CD14-positive monocyte (primary cell): Measurements from ENCODE around the gene C19orf85. TPM values are rescaled to one million over a fixed set of nuclear protein-coding genes. Genes with fewer than 3 reads are reported as not detected.

Experiments
- DNase-seq, 3 donors: peaks; one replicate each; pipeline ENCODE4 v3.0.0-alpha.2; 2011 to 2022
- H2AFZ ChIP-seq: 2 replicates; pipeline ENCODE4 v1.6.0; 2012; ENCODE audit warnings: mild to moderate bottlenecking, low read depth, low read length, inconsistent platforms; ENCODE audit not compliant: insufficient read depth, poor library complexity, severe bottlenecking
- H3K27ac ChIP-seq, 2 donors: 1 replicate in 1 of 2; 2 replicates in 1 of 2; pipeline ENCODE4 v1.5.1; 2012 to 2013; ENCODE audit warnings: low read length in 2 of 2, control low read depth in 1 of 2, inconsistent platforms in 1 of 2, low read depth in 1 of 2, mild to moderate bottlenecking in 1 of 2
- H3K27me3 ChIP-seq, 2 donors: one replicate each; pipeline versions ENCODE4 v1.6.0 to v1.6.1; 2011 to 2013; ENCODE audit warnings: low read length in 2 of 2; ENCODE audit not compliant: control insufficient read depth in 2 of 2, insufficient read depth in 2 of 2
- H3K36me3 ChIP-seq, 2 donors: replicated peaks in 1 of 2; 1 replicate in 1 of 2; 2 replicates in 1 of 2; pipeline versions ENCODE4 v1.5.1 to v1.6.1; 2012 to 2013; ENCODE audit warnings: low read length in 2 of 2, control low read depth in 1 of 2, inconsistent platforms in 1 of 2, mild to moderate bottlenecking in 1 of 2; ENCODE audit not compliant: insufficient read depth in 2 of 2, control insufficient read depth in 1 of 2
- H3K4me1 ChIP-seq, 2 donors: 1 replicate in 1 of 2; 2 replicates in 1 of 2; pipeline versions ENCODE4 v1.5.1 to v1.6.1; 2012 to 2013; ENCODE audit warnings: low read length in 2 of 2, control low read depth in 1 of 2, inconsistent platforms in 1 of 2, mild to moderate bottlenecking in 1 of 2, moderate library complexity in 1 of 2; ENCODE audit not compliant: insufficient read depth in 2 of 2, control insufficient read depth in 1 of 2
- H3K4me2 ChIP-seq: replicated peaks from 2 replicates; pipeline ENCODE3; 2012; ENCODE audit warnings: low read length, moderate library complexity, mild to moderate bottlenecking; ENCODE audit not compliant: poor library complexity, severe bottlenecking; ENCODE audit errors: extremely low read depth
- H3K4me3 ChIP-seq, 3 experiments: fragments of 200-600 bp in 1 of 3; sonication (generic) in 1 of 3; replicated peaks in 1 of 3; 1 replicate in 2 of 3; 2 replicates in 1 of 3; pipeline ENCODE4 v1.5.1; 2011 to 2013; ENCODE audit warnings: low read length in 3 of 3, mild to moderate bottlenecking in 3 of 3, control low read depth in 2 of 3, low read depth in 2 of 3, inconsistent platforms in 1 of 3, moderate library complexity in 1 of 3
- H3K79me2 ChIP-seq: 2 replicates; pipeline ENCODE4 v1.6.0; 2012; ENCODE audit warnings: mild to moderate bottlenecking, control low read depth, inconsistent platforms, low read length, moderate library complexity; ENCODE audit not compliant: insufficient read depth
- H3K9ac ChIP-seq: 2 replicates; pipeline ENCODE4 v1.6.0; 2017; ENCODE audit warnings: low read length, mild to moderate bottlenecking; ENCODE audit not compliant: insufficient read depth, poor library complexity, severe bottlenecking
- H3K9me3 ChIP-seq, 2 donors: replicated peaks in 1 of 2; 1 replicate in 1 of 2; 2 replicates in 1 of 2; pipeline versions ENCODE4 v1.5.1 to v1.6.1; 2012 to 2013; ENCODE audit warnings: low read length in 2 of 2, control low read depth in 1 of 2; ENCODE audit not compliant: control insufficient read depth in 1 of 2, insufficient read depth in 1 of 2
- H4K20me1 ChIP-seq: 2 replicates; pipeline ENCODE4 v1.6.0; 2012; ENCODE audit warnings: mild to moderate bottlenecking, low read length, control low read depth, moderate library complexity; ENCODE audit not compliant: insufficient read depth
- H3K27ac Mint-ChIP-seq, 7 donors: one replicate each; pipeline ENCODE4 v1.8.0; 2020; ENCODE audit warnings: mild to moderate bottlenecking in 7 of 7, mixed read lengths in 7 of 7, moderate library complexity in 6 of 7, inconsistent platforms in 2 of 7
- H3K27me3 Mint-ChIP-seq, 3 donors: one replicate each; pipeline ENCODE4 v1.8.0; 2021 to 2022; ENCODE audit warnings: low read depth in 3 of 3, mild to moderate bottlenecking in 3 of 3, mixed read lengths in 3 of 3, moderate library complexity in 3 of 3, inconsistent platforms in 1 of 3
- H3K36me3 Mint-ChIP-seq, 2 donors: one replicate each; pipeline ENCODE4 v1.8.0; 2020; ENCODE audit warnings: mixed read lengths in 2 of 2, inconsistent platforms in 1 of 2, mild to moderate bottlenecking in 1 of 2
- H3K4me1 Mint-ChIP-seq: one replicate; pipeline ENCODE4 v1.8.0; 2020; ENCODE audit warnings: mild to moderate bottlenecking, mixed read lengths
- H3K4me3 Mint-ChIP-seq, 2 donors: one replicate each; pipeline ENCODE4 v1.8.0; 2020; ENCODE audit warnings: mild to moderate bottlenecking in 2 of 2, mixed read lengths in 2 of 2, moderate library complexity in 1 of 2
- H3K9me3 Mint-ChIP-seq, 7 donors: one replicate each; pipeline ENCODE4 v1.8.0; 2020 to 2022; ENCODE audit warnings: mixed read lengths in 7 of 7, mild to moderate bottlenecking in 6 of 7, moderate library complexity in 6 of 7, inconsistent platforms in 2 of 7
- CTCF ChIP-seq: fragments of 200-600 bp; IDR thresholded peaks from one replicate; pipeline ENCODE4 v1.8.0; 2022; ENCODE audit warnings: antibody characterized with exemption, mild to moderate bottlenecking
- WGBS: methylation state at CpG from one replicate; pipeline ENCODE4 v1.1.5; 2013; ENCODE audit warnings: missing lambda C conversion rate; ENCODE audit not compliant: insufficient coverage; 5-methylcytosine and 5-hydroxymethylcytosine counted together
- intact Hi-C, 2 donors: fragments of 100-400 bp; cut with micrococcal nuclease; formaldehyde crosslinking; loops; one replicate each; pipeline versions ENCODE4 v1.15.0 to v1.15.1; 2023
- polyA plus RNA-seq, 3 donors: library from polyadenylated mRNA; depleted of rRNA in 1 of 3; unstranded in 2 of 3; stranded (reverse) in 1 of 3; fragments of 300-500 nt in 2 of 3; fragments of >200 nt in 1 of 3; fragmentation: Illumina TruSeq in 2 of 3; gene quantifications; 1 replicate in 2 of 3; 2 replicates in 1 of 3; pipeline ENCODE4 v1.2.3, GENCODE V29; 2012 to 2021

Gene C19orf85
- polyA plus RNA-seq, 3 donors, result not detected

GRCh38 chr19:55437410-55437809 lies 27.1 kb downstream of the C19orf85 start:
- Mint-ChIP-seq H3K4me3 (no peak overlapping the region), H3K36me3 (peaks cover 2 to 12% of the 10 kb centered on the region in 2 donors), H3K9me3 (peaks cover 0 to 27% (median 11%) of the 10 kb centered on the region in 7 donors), H3K27me3 (peaks cover 35 to 55% (median 52%) of the 10 kb centered on the region in 3 donors), H3K27ac (no peak overlapping the region), H3K4me1 (peaks cover 19% of the 10 kb centered on the region)
- H2AFZ ChIP-seq, result no peak overlapping the region
- WGBS, result 2% methylated on average over 14 of the region's 17 CpGs
- no peaks in the 10 kb centered on the region for H3K36me3 ChIP-seq
- no peak overlapping the region for H3K4me3 ChIP-seq
- peaks cover 18 to 53% of the 10 kb centered on the region in 2 donors for H3K27me3 ChIP-seq
- no peak for TF ChIP-seq CTCF
- intact Hi-C loops, result no loop called here
- peaks cover 0 to 9% of the 10 kb centered on the region in 2 donors for H3K9me3 ChIP-seq
- no peaks in the 10 kb centered on the region for H4K20me1 ChIP-seq
- H3K27ac ChIP-seq, result no peak overlapping the region
- no peak overlapping the region for H3K4me2 ChIP-seq
- peaks cover 21 to 24% of the 10 kb centered on the region in 2 donors for H3K4me1 ChIP-seq
- no peaks in the 10 kb centered on the region for H3K79me2 ChIP-seq
- no peak overlapping the region for H3K9ac ChIP-seq
- DNase-seq, result no peak

GRCh38 chr19:55436847-55437246 lies 27.7 kb downstream of the C19orf85 start:
- Histone ChIP-seq H3K27ac (no peak overlapping the region), H3K4me1 (peaks cover 19 to 20% of the 10 kb centered on the region in 2 donors), H4K20me1 (no peaks in the 10 kb centered on the region), H2AFZ (no peak overlapping the region), H3K4me2 (no peak overlapping the region), H3K4me3 (no peak overlapping the region), H3K36me3 (no peaks in the 10 kb centered on the region), H3K9me3 (peaks cover 2 to 9% of the 10 kb centered on the region in 2 donors), H3K9ac (no peak overlapping the region), H3K27me3 (peaks cover 16 to 56% of the 10 kb centered on the region in 2 donors), H3K79me2 (no peaks in the 10 kb centered on the region)
- 42% methylated on average over 8 of the region's 8 CpGs for WGBS
- peaks cover 2 to 12% of the 10 kb centered on the region in 2 donors for H3K36me3 Mint-ChIP-seq
- intact Hi-C loops, result no loop called here
- peaks cover 35 to 55% (median 51%) of the 10 kb centered on the region in 3 donors for H3K27me3 Mint-ChIP-seq
- peaks cover 0 to 27% (median 11%) of the 10 kb centered on the region in 7 donors for H3K9me3 Mint-ChIP-seq
- H3K4me1 Mint-ChIP-seq, result peaks cover 18% of the 10 kb centered on the region
- DNase-seq, result no peak
- TF ChIP-seq CTCF, result no peak
- H3K4me3 Mint-ChIP-seq, result no peak overlapping the region
- H3K27ac Mint-ChIP-seq, result no peak overlapping the region
